KOPT-K1 (cell line): ENCODE measurements around the gene CACNA1D.

Experiments used
- H3K27ac ChIP-seq: fragments of 200-600 bp; sonication (generic); 2 replicates; pipeline ENCODE4 v1.5.1; 2016; ENCODE audit warnings: antibody characterized with exemption, mild to moderate bottlenecking, low read depth, low read length; ENCODE audit not compliant: poor library complexity, severe bottlenecking
- H3K36me3 ChIP-seq: fragments of 200-600 bp; sonication (generic); 2 replicates; pipeline ENCODE4 v1.5.1; 2017; ENCODE audit warnings: antibody characterized with exemption, mild to moderate bottlenecking, low read length, moderate library complexity; ENCODE audit not compliant: insufficient read depth
- H3K9me3 ChIP-seq: fragments of 200-600 bp; sonication (generic); 2 replicates; pipeline ENCODE4 v1.5.1; 2017; ENCODE audit warnings: antibody characterized with exemption, low read length, mild to moderate bottlenecking; ENCODE audit not compliant: insufficient read depth, poor library complexity, severe bottlenecking

Gene CACNA1D

GRCh38 chr3:53765753-53766152 lies 271.3 kb downstream of the CACNA1D start:
- no peak overlapping the region for H3K27ac ChIP-seq
- no peaks in the 10 kb centered on the region for H3K36me3 ChIP-seq
- no peaks in the 10 kb centered on the region for H3K9me3 ChIP-seq

- no peaks in the 10 kb centered on the region for H3K9me3 ChIP-seq
- H3K36me3 ChIP-seq, result no peaks in the 10 kb centered on the region
- no peak overlapping the region for H3K27ac ChIP-seq
Observed at GRCh38 chr3:53766706-53767105, 272.3 kb downstream of the CACNA1D start.

- H3K36me3 ChIP-seq, result no peaks in the 10 kb centered on the region
- H3K9me3 ChIP-seq, result no peaks in the 10 kb centered on the region
- no peak overlapping the region for H3K27ac ChIP-seq
Observed at GRCh38 chr3:53768478-53769459, 274.4 kb downstream of the CACNA1D start.

- Histone ChIP-seq H3K9me3 (no peaks in the 10 kb centered on the region), H3K36me3 (no peaks in the 10 kb centered on the region), H3K27ac (no peak overlapping the region)
Observed at GRCh38 chr3:53772562-53772961, 278.2 kb downstream of the CACNA1D start.

GRCh38 chr3:53773021-53773436 lies 278.6 kb downstream of the CACNA1D start:
- no peak overlapping the region for H3K27ac ChIP-seq
- H3K36me3 ChIP-seq, result no peaks in the 10 kb centered on the region

GRCh38 chr3:53773611-53774368 lies 279.4 kb downstream of the CACNA1D start:
- H3K9me3 ChIP-seq, result no peaks in the 10 kb centered on the region
- no peak overlapping the region for H3K27ac ChIP-seq
- H3K36me3 ChIP-seq, result no peaks in the 10 kb centered on the region

More at GRCh38 chr3:53773021-53773436, 278.6 kb downstream of the CACNA1D start:
- H3K9me3 ChIP-seq, result no peaks in the 10 kb centered on the region

GRCh38 chr3:53774414-53774813 lies 280.0 kb downstream of the CACNA1D start:
- Histone ChIP-seq H3K36me3 (no peaks in the 10 kb centered on the region), H3K9me3 (no peaks in the 10 kb centered on the region), H3K27ac (no peak overlapping the region)

- Histone ChIP-seq H3K36me3 (no peaks in the 10 kb centered on the region), H3K27ac (no peak overlapping the region), H3K9me3 (no peaks in the 10 kb centered on the region)
Observed at GRCh38 chr3:53775018-53775417, 280.6 kb downstream of the CACNA1D start.

GRCh38 chr3:53775834-53776251 lies 281.4 kb downstream of the CACNA1D start:
- H3K36me3 ChIP-seq, result no peaks in the 10 kb centered on the region
- H3K9me3 ChIP-seq, result no peaks in the 10 kb centered on the region
- H3K27ac ChIP-seq, result no peak overlapping the region

- peak overlapping the region; percentile 62 for H3K27ac ChIP-seq
- no peaks in the 10 kb centered on the region for H3K9me3 ChIP-seq
- no peaks in the 10 kb centered on the region for H3K36me3 ChIP-seq
Observed at GRCh38 chr3:53776494-53777101, 282.2 kb downstream of the CACNA1D start.

- Histone ChIP-seq H3K27ac (peak overlapping the region; percentile 62), H3K36me3 (no peaks in the 10 kb centered on the region), H3K9me3 (no peaks in the 10 kb centered on the region)
Observed at GRCh38 chr3:53777468-53777867, 283.1 kb downstream of the CACNA1D start.

- Histone ChIP-seq H3K9me3 (no peaks in the 10 kb centered on the region), H3K27ac (peak overlapping the region; percentile 62), H3K36me3 (no peaks in the 10 kb centered on the region)
Observed at GRCh38 chr3:53778153-53778552, 283.7 kb downstream of the CACNA1D start.

- H3K27ac ChIP-seq, result no peak overlapping the region
- no peaks in the 10 kb centered on the region for H3K36me3 ChIP-seq
Observed at GRCh38 chr3:53780171-53780570, 285.8 kb downstream of the CACNA1D start.

GRCh38 chr3:53780806-53781205 lies 286.4 kb downstream of the CACNA1D start:
- Histone ChIP-seq H3K9me3 (no peaks in the 10 kb centered on the region), H3K27ac (no peak overlapping the region), H3K36me3 (no peaks in the 10 kb centered on the region)

More at GRCh38 chr3:53780171-53780570, 285.8 kb downstream of the CACNA1D start:
- H3K9me3 ChIP-seq, result no peaks in the 10 kb centered on the region

- Histone ChIP-seq H3K27ac (no peak overlapping the region), H3K9me3 (no peaks in the 10 kb centered on the region), H3K36me3 (no peaks in the 10 kb centered on the region)
Observed at GRCh38 chr3:53787016-53787415, 292.6 kb downstream of the CACNA1D start.
